Stomach (tissue), 9 donors: ENCODE data around the gene PLEKHA6. TPM values are rescaled to one million over a fixed set of nuclear protein-coding genes. Genes with fewer than 3 reads are reported as not detected.

Source experiments
- DNase-seq, 2 donors: peaks; one replicate each; pipeline versions ENCODE4 v3.0.0 to v3.0.0-alpha.2; 2013 to 2019
- H3K27ac ChIP-seq, 5 donors: fragments of 200-600 bp in 4 of 5; sonication (generic) in 4 of 5; one replicate each; pipeline ENCODE4 v1.5.1; 2013 to 2019; ENCODE audit warnings: mild to moderate bottlenecking in 1 of 5, moderate library complexity in 1 of 5
- H3K27me3 ChIP-seq, 3 donors: fragments of 200-600 bp; sonication (generic); one replicate each; pipeline ENCODE4 v1.5.1; 2017 to 2019; ENCODE audit warnings: mixed run types in 1 of 3
- H3K36me3 ChIP-seq, 4 donors: fragments of 200-600 bp; sonication (generic); 1 replicate in 3 of 4; 2 replicates in 1 of 4; pipeline ENCODE4 v1.5.1; 2016 to 2019
- H3K4me1 ChIP-seq, 4 donors: fragments of 200-600 bp; sonication (generic); one replicate each; pipeline ENCODE4 v1.5.1; 2016 to 2019
- H3K4me3 ChIP-seq, 4 donors: fragments of 200-600 bp; sonication (generic) in 3 of 4; one replicate each; pipeline ENCODE4 v1.5.1; 2016 to 2019; ENCODE audit warnings: mild to moderate bottlenecking in 1 of 4
- H3K9me3 ChIP-seq, 4 donors: fragments of 200-600 bp; sonication (generic); one replicate each; pipeline ENCODE4 v1.5.1; 2016 to 2019
- EP300 ChIP-seq: sonication (generic); formaldehyde crosslinking; IDR thresholded peaks from one replicate; pipeline ENCODE4 v1.6.1; 2017; ENCODE audit warnings: antibody characterized with exemption
- POLR2A ChIP-seq, 4 donors: fragments of 450-650 bp; IDR thresholded peaks; one replicate each; pipeline ENCODE4 v1.6.1; 2016; ENCODE audit warnings: antibody characterized with exemption in 4 of 4, control low read depth in 2 of 4, mild to moderate bottlenecking in 1 of 4, moderate library complexity in 1 of 4
- POLR2AphosphoS5 ChIP-seq, 3 donors: sonication (generic); formaldehyde crosslinking; IDR thresholded peaks; one replicate each; pipeline ENCODE4 v1.6.1; 2016; ENCODE audit warnings: antibody characterized with exemption in 3 of 3
- WGBS, 5 donors: extraction: QIAGEN DNeasy Blood & Tissue Kit in 3 of 5; methylation state at CpG; one replicate each; pipeline versions ENCODE4 v1.1.5 to v1.1.7; 2013 to 2018; 5-methylcytosine and 5-hydroxymethylcytosine counted together
- intact Hi-C: fragments of 100-400 bp; cut with DNase I; formaldehyde crosslinking; loops from one replicate; pipeline ENCODE4 v1.15.1; 2023; ENCODE audit warnings: low total_unique reads
- polyA plus RNA-seq, 3 donors: library from polyadenylated mRNA; stranded (reverse); fragments of 200-250 nt; gene quantifications; one replicate each; pipeline ENCODE4 v1.2.3, GENCODE V29; 2013
- total RNA-seq, 5 donors: library from RNA; depleted of rRNA; stranded (reverse); fragments of >200 nt; gene quantifications; one replicate each; pipeline versions ENCODE4 v1.1.0 to v1.2.3, GENCODE V29; 2014 to 2016
- TF ChIP-seq, protein P1 (sequence below), 7 experiments: fragments of 450-650 bp in 4 of 7; fragments of 200-600 bp in 3 of 7; sonication (generic) in 3 of 7; IDR thresholded peaks; one replicate each; pipeline ENCODE4 v1.5.1; 2016 to 2019; ENCODE audit warnings: antibody characterized with exemption in 7 of 7, control low read depth in 2 of 7, mild to moderate bottlenecking in 1 of 7
- donor health status: healthy with polysubstance abuse.
- donor health status: Bipolar disorder and iron deficiency.
- donor health status: healthy.

Gene PLEKHA6
- total and polyA plus RNA-seq, 8 donors: 6.4 to 97.9 (median 34.8) TPM

DNA sequence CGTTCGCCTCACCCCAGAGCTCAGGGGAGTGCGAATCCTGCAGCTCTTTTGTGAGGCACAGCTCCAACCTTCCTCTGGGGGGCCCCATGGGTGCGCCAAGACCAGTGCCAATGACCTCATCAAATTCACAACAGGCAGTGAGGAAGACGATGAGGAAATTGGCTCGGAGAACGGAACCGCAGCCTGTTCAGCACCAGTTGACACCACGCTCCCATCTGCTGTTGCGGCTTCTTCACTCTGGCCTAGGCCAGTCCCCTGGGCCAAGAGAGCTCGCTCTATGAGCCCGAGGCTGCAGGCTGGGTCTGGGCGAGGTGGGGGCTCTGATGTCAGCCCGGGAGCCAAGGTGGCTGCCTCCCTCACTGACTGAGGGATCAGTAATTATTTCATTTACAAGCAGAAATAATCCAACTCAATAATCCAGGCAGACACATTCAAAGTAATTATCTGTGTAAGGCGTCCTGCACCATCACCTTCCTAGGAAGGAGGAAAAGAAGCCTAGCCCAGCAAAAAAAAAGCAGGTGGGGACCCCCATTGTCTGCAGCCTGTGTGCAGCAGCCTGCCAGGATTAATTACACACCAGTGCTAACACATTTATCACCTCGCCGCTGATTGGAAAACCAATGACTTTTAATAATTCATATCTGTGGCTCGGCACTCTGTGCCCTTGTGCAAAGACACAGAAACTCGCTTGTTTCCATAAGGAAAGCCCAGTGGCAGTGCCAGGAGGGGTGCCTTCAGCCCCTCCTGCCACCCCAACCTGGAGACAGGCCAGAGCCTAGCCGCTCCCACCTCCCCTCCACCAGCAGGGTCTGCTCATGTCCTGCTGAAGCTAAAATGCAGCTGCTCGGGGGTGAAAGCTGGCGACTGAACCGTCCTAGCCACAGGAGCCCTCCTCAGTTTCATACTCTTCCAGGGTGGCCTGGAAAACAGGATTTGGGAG is 1.9 kb downstream of the PLEKHA6 start:
- intact Hi-C loops: no loop called here
- H3K9me3 ChIP-seq: no peaks in the 10 kb centered on the region
- DNase-seq: peak in 1 of 2 donors; percentile 36
- peak overlapping the region in 4 of 5 donors; percentile 13 to 60 (median 44) for H3K27ac ChIP-seq
- H3K4me1 ChIP-seq: peaks cover 29 to 56% (median 37%) of the 10 kb centered on the region in 4 donors
- TF ChIP-seq, protein P1, sequence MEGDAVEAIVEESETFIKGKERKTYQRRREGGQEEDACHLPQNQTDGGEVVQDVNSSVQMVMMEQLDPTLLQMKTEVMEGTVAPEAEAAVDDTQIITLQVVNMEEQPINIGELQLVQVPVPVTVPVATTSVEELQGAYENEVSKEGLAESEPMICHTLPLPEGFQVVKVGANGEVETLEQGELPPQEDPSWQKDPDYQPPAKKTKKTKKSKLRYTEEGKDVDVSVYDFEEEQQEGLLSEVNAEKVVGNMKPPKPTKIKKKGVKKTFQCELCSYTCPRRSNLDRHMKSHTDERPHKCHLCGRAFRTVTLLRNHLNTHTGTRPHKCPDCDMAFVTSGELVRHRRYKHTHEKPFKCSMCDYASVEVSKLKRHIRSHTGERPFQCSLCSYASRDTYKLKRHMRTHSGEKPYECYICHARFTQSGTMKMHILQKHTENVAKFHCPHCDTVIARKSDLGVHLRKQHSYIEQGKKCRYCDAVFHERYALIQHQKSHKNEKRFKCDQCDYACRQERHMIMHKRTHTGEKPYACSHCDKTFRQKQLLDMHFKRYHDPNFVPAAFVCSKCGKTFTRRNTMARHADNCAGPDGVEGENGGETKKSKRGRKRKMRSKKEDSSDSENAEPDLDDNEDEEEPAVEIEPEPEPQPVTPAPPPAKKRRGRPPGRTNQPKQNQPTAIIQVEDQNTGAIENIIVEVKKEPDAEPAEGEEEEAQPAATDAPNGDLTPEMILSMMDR (IDR thresholded peaks at IDR 0.05): no peak
- TF ChIP-seq EP300 (no peak), POLR2A (IDR thresholded peaks at IDR 0.05) (no peak), POLR2AphosphoS5 (IDR thresholded peaks at IDR 0.05) (no peak)
- H3K27me3 ChIP-seq: peaks cover 0 to 21% (median 0%) of the 10 kb centered on the region in 3 donors
- no peak overlapping the region for H3K4me3 ChIP-seq
- 38 to 58% (median 53%) methylated on average over 22 to 23 of the region's 23 CpGs for WGBS, 5 donors
- no peaks in the 10 kb centered on the region for H3K36me3 ChIP-seq

DNA sequence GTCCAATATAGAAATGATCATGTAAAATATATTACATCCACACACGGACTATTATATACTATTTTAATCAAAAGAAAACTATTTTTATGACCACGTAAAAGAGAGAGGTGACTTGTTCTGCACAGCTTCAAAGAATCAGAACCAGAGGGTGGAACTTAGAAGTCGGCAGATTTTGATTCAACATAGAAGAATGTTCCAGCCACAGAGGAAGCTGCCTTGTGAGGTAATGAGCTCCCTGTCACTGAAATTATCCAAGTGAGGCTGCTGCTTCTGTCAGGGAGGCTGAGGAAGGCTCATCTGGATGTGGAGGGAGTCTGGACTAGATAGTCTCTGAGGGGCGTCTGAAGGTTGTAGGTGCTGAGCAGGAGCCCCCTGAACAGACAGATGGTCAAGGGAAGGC is 2.7 kb downstream of the PLEKHA6 start:
- Histone ChIP-seq H3K27me3 (peaks cover 0 to 21% (median 0%) of the 10 kb centered on the region in 3 donors), H3K4me1 (peaks cover 27 to 52% (median 34%) of the 10 kb centered on the region in 4 donors), H3K27ac (peak overlapping the region in 2 of 5 donors; percentile 56 to 60), H3K4me3 (no peak overlapping the region), H3K36me3 (no peaks in the 10 kb centered on the region), H3K9me3 (no peaks in the 10 kb centered on the region)
- WGBS, 5 donors: 71 to 87% (median 79%) methylated on average over 4 of the region's 4 CpGs
- no peak for DNase-seq
- TF ChIP-seq POLR2A (IDR thresholded peaks at IDR 0.05): no peak
- TF ChIP-seq EP300: no peak
- no peak for TF ChIP-seq POLR2AphosphoS5 (IDR thresholded peaks at IDR 0.05)
- TF ChIP-seq, protein P1 (IDR thresholded peaks at IDR 0.05): no peak
- intact Hi-C loops: no loop called here

DNA sequence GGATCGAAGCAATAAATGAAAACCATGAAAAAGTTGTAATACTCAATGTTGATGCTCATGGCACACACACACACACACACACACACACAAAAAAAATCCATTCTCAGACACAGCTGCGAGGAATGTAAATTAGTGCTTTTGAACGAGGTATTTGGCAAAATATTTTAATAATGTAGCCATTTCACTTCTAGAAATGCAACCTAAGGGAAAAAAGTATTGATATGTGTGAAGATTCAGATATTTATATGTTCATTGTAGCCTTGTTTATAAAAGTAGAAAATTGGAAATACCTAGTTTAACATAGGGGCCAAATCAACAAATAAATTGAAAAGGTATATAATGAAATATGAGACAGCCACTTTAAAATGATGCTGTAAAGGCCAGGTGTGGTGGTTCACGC is 3.8 kb downstream of the PLEKHA6 start:
- Histone ChIP-seq H3K27ac (no peak overlapping the region), H3K27me3 (peaks cover 0 to 21% (median 0%) of the 10 kb centered on the region in 3 donors), H3K4me3 (no peak overlapping the region), H3K36me3 (no peaks in the 10 kb centered on the region), H3K4me1 (peaks cover 31 to 50% (median 34%) of the 10 kb centered on the region in 4 donors), H3K9me3 (no peaks in the 10 kb centered on the region)
- intact Hi-C loops: no loop called here
- WGBS, 5 donors: 85 to 92% (median 86%) methylated on average over 4 of the region's 4 CpGs
- no peak for TF ChIP-seq POLR2AphosphoS5 (IDR thresholded peaks at IDR 0.05)
- TF ChIP-seq, protein P1 (IDR thresholded peaks at IDR 0.05): no peak
- no peak for TF ChIP-seq EP300
- TF ChIP-seq POLR2A (IDR thresholded peaks at IDR 0.05): no peak
- no peak for DNase-seq

DNA sequence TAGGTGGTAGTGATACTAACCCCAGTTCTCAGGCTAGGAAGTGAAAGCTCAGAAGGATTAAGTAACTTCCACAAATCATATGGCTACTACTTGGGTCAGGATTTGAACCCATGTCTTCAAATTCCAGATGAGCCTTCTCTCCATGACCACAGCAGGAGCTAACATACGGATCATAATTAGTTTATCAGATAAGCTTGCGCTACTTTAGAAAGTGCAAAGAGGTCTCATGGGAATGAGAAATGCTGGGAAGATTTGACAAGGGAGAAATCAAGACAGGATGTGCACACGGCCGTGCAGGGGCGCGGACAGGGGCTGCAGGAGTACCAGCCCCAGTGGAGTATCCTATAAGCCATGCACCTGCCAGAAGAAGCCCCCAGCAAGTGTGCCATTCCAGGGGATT is 5.2 kb downstream of the PLEKHA6 start:
- intact Hi-C loops: no loop called here
- Histone ChIP-seq H3K36me3 (no peaks in the 10 kb centered on the region), H3K27me3 (peaks cover 0 to 12% (median 0%) of the 10 kb centered on the region in 3 donors), H3K27ac (no peak overlapping the region), H3K4me3 (no peak overlapping the region), H3K4me1 (peaks cover 30 to 50% (median 39%) of the 10 kb centered on the region in 4 donors), H3K9me3 (no peaks in the 10 kb centered on the region)
- 75 to 83% (median 79%) methylated on average over 6 of the region's 6 CpGs for WGBS, 5 donors
- DNase-seq: no peak
- TF ChIP-seq POLR2AphosphoS5 (IDR thresholded peaks at IDR 0.05): no peak
